SU-DHL-6 (cell line): Measurements from ENCODE around the gene YKT6.

Experiments used
- EZH2phosphoT487 ChIP-seq: fragments of 200-600 bp; sonication (generic), shearing (Covaris generic); conservative IDR thresholded peaks from 2 replicates; pipeline ENCODE4 v1.6.1; 2018; ENCODE audit warnings: mild to moderate bottlenecking, antibody characterized with exemption, low read length, moderate library complexity, mixed read lengths
- TF ChIP-seq, protein P1 (sequence below): fragments of 200-600 bp; sonication (generic); IDR thresholded peaks from one replicate; pipeline ENCODE4 v1.5.1; 2017; ENCODE audit warnings: antibody characterized with exemption, mild to moderate bottlenecking, low read length, moderate library complexity; ENCODE audit not compliant: insufficient read depth, poor library complexity, severe bottlenecking

DNA sequence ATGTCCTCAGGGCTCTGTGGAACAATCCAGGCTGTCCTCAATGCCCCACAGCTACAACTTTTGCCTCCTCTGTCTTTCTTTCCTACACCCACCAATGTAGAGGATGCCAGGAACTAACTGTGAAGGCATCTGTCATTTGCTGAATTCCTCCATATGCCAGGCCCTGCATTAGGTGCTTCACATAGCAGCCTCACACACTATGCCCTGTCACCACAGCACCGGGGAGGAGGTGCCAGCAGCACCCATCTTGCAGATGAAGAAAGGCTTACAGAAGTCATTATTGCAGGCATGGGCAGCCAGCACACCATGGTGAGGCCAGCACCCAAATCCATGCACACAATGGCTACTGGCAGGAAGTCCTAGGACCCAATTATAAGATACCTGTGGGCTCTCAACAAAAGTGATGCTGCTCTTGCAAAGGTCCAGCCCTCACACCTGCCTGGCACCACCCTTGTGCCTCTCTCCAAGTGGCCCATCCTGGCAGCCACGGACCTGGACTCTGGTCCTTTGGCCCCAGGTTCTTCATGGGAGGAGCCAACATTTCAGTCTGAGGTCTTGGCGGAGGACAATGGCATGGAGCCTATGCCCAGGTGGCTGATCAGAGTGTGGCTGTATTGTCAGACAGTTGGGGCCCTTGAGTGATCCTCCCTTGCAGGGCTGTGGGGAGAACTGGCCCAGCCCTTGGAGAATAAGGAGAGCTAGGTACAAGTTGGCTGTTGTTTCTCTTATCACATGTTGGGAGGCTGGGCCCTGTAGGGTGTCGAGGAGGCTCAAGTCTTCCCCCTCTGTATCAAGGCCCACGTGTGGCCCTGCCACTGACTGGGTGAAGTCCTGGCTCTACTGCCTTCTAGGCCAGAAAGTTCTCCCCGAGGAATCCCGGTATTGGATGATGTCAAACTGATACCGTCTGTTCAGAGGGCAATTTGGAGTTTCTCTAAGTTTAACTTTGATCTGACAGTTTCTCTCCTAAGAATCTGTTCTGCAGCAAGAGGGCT is 45.3 kb upstream of the YKT6 start:
- TF ChIP-seq, protein P1, sequence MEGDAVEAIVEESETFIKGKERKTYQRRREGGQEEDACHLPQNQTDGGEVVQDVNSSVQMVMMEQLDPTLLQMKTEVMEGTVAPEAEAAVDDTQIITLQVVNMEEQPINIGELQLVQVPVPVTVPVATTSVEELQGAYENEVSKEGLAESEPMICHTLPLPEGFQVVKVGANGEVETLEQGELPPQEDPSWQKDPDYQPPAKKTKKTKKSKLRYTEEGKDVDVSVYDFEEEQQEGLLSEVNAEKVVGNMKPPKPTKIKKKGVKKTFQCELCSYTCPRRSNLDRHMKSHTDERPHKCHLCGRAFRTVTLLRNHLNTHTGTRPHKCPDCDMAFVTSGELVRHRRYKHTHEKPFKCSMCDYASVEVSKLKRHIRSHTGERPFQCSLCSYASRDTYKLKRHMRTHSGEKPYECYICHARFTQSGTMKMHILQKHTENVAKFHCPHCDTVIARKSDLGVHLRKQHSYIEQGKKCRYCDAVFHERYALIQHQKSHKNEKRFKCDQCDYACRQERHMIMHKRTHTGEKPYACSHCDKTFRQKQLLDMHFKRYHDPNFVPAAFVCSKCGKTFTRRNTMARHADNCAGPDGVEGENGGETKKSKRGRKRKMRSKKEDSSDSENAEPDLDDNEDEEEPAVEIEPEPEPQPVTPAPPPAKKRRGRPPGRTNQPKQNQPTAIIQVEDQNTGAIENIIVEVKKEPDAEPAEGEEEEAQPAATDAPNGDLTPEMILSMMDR: no peak
- TF ChIP-seq EZH2phosphoT487: no peak
